ENCODE data around the gene PM20D2.

PM20D2 gene

DNA sequence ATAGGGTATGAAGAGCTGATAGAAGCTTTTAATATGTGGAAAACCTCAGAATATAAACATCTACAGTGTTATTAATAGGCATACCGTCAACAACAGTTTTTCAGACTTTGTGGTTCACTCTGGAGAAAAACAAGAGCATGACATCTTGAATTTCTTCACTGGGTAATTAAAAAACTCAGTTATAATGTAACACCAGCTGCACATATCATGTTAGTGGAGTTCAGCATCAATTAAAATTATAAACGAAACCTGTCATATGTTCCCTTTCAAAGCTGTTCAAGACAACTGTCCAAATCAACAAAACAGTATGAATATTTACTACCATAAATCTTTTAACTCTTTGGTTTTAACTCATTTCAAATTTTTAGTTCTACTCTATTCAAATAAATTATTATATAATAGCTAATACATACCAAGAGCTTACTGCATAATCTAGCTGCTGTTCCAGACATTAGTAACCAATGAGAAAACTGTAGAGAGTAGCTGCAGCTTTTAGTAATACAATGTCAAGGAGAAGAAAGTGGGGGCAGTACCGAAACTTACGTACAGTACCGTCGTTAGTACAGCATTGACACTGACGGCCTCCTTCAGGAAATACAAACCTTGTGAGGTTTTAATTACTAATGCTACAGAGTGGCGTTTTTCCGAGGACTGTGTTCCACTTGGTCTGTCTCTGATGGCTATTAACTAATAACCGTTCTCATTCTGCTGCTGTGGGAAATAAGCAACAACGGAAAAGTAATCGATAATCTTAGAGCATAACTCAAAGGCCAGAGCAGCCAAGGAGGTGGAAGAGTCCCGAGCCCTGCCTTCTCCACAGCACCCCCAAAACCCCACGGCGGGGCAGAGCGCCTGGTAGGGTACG is 532 bp upstream of the PM20D2 start:
- DNase-seq (ENCODE audit: low spot score), result no peak

DNA sequence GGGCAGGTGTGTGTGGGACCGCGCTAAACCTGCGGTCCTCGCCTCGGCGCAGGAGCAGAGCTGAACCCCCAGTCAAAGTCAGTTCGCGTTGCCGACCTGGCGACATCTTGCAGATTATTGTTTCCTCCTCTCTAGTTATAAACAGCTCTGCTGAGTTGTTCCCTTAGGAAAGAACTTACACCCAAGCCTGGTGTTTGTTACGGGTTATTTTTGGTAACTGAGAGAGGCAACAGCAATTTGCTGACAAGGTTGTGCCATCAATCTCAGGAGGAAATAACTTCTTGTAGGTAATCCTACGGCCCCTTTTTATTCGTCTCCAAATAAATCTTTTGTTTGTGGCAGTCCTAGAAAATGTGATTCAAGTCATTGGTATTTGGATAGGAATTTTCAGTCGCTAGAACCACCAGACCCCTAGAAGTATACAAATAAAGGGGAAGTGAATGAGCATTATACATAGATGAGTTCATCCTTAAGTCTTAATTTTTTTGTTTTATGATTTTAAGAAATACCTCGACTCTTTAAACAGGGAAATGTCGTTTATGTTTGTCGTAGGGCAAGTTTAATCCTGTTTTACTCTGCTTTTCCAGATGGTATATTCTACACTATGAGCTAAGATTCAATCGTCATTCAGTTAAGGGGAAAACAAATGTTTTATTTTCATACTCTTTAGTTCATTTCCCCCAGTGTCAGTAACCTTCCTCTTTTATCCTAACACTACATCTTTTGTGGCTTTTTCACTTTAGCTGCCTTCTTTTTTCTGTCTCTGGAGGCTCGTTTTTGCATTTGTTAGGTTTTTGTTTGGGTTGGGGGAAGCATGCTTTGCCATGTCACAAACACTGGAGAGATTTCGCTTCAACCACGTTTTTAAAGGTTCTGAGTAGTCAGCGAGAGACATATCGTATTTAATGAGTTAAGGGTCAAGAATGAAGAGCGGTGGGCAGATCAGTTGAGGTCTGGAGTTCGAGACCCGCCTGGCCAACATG is 1.2 kb downstream of the PM20D2 start:
- no peak for DNase-seq (ENCODE audit: low spot score)

- DNase-seq (ENCODE audit: low spot score), result no peak
These were observed 2.3 kb downstream of the PM20D2 start for GRCh38 chr6:89148016-89148750.

GRCh38 chr6:89154131-89154530 is 8.3 kb downstream of the PM20D2 start:
- DNase-seq (ENCODE audit: low spot score), result no peak

DNA sequence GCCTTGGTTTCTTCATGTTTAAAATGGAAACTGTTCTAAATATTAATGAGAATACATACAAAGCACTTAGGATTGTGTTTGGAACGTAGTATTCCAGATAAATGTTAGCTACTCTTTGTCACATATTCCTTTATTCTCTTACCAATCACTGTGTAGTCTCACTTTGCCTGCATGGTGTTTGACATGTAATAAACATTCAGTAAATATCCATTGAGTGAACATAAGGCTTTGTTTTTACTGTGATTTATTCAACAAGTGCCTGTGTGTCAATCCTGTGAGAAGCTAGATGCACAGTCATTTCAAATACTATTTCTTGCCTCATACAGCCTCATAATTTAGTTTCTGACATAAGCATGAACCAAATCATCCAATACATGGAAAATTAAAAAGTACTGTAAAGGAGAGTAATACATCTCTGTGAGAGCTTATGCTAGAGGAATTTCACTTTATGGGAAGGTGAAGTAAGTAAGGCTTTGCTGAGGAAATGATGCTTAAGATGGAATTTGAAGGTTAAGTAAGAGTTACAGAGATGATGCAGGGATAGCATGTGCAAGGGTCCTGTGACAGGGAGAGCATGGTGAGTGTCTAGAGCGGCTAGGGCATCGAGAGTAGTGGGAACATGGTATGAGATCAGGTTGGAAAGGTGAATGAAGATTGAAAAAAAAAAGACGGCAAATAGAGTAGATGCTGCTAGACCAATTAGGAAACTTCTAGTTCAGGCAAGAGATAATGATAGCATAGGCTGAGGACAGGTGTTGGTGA is 14.7 kb downstream of the PM20D2 start:
- DNase-seq (ENCODE audit: low spot score), result no peak

DNA sequence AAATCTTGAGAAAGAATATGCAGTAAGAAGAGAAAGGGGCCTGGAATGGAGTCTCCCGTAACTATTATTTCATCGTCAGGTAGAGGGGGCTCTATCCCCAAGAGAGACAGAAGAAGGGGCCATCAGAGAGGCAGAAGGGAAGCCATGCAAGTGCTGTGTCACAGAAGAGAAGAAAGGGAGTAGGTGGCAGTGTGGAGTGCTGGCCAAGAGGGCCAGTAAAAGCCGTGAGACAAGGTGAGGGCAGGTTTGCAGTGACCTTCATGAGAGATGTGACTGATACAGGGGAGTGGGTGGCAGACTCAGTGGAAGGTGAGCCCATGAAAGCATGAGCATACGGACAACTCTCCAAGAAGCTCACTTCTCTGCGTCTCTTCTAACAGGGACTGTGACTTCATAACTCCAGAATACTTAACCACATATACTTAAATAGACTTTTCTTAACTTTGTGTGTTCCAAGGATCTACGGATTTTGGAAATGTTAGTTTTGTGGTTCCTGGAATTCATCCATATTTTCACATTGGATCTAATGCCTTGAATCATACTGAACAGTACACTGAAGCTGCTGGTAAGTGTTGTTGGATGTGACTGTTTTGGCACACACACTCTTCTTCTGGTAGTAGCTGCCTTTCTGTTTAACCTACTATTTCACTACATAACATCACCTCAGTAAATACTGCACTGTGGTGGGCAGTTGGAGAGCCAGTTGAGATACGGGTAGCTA is 15.6 kb downstream of the PM20D2 start:
- DNase-seq (ENCODE audit: low spot score), result no peak

DNA sequence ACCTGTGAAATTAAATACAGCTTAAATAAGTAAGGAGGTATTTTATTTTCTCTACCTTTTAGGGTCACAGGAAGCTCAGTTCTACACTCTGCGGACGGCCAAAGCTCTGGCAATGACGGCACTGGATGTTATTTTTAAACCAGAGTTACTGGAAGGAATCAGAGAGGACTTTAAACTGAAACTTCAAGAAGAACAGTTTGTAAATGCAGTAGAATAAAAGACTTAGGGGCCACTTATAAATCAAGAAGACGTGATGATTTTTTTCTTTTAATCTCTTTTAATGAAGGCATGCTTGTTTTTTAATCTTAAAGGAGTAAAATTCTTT is 16.2 kb downstream of the PM20D2 start:
- DNase-seq (ENCODE audit: low spot score), result no peak

- DNase-seq (ENCODE audit: low spot score), result no peak
These were observed 26.3 kb downstream of the PM20D2 start for GRCh38 chr6:89172131-89172530.

DNA sequence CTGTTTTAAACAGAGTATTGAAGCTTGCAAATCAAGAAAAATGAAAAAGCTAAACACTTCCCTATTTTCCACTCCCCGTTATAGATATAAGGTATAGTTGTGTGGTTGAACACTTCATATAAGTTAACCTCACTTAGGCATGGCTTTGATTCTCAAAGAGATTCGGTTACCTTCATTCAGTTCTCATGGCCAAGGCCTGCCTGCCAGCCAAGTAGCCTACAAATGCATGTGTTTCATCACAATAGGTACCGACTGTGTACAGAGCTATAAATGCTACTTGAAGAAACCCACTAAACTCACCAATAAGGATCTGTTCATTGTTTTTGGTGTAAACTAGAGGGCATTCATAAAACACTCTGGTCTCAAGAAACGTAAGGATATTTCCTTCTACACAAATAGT is 27.8 kb downstream of the PM20D2 start:
- no peak for DNase-seq (ENCODE audit: low spot score)

GRCh38 chr6:89180112-89180511 is 34.3 kb downstream of the PM20D2 start:
- no peak for DNase-seq (ENCODE audit: low spot score)

DNA sequence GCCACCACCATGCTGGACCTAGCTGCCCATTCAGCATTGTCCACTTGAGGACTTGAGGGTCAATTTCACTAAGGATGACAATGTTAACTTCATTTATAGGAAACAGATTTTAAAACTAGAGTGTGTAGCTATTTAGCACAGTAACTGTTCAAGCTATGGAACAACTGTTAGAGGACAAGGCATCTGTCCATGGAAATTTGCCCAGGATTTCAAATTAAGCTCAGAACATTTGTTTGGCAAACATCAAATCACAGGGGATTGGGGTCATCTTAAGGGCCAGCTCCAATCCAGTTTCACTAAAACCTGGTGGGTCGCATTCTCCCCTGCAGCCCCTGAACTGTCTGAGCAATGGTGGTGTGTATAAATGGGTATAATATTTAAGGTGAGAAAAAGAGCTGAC is 35.1 kb downstream of the PM20D2 start:
- no peak for DNase-seq (ENCODE audit: low spot score)

DNA sequence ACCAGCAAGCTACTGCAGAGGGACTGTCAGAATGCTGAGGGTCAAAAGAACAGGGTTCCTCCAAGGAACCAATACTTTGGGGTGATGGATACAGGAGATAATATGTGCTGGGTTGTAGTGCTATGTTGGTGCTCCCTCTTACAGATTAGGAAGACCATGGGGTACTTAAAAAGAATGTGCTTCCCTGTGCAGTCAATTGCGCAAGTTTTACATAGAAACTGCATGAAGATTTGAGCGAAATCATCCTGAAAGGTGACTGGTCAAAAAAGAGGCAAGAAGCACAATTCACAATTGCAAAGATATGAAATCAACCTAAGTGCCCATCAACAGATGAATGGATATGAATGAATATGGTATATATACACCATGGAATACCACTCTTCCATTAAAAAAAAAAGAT is 37.4 kb downstream of the PM20D2 start:
- no peak for DNase-seq (ENCODE audit: low spot score)

DNA sequence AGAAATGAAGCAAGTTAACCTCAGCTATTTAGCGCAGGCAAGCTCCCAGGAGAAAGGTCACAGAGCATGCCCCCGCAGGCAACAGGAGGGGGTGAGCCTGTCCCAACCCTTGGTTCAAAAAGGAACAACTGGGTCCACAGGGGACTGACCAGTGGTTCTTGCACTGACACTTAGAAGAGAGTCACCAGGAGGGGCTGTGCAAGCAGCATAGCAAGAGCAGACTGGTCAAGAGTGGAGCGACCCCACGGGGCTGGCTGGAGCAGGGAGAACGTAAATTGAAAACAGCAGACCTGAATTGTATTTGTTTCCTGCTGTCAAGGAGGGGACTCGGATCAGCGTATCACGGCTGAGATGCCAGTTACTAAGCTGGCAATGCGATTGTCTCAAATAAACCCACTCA is 38.5 kb downstream of the PM20D2 start:
- no peak for DNase-seq (ENCODE audit: low spot score)

- DNase-seq (ENCODE audit: low spot score), result no peak
These were observed 40.9 kb downstream of the PM20D2 start for GRCh38 chr6:89186762-89187161.

DNA sequence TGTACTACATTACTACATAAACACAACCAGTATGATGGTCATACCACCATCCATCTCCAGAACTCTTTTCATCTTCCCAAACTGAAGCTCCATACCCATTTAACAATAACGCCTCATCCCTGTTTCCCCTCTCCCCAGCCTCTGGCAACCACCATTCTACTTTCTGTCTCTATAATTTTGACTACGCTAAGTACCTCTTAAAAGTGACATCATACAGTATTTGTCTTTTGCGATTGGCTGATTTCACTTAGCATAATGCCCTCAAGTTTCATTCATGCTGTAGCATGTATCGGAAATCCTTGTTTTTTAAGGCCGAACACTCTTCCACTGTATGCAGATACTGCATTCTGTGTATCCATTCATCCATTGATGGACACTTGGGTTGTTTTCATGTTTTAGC is 41.6 kb downstream of the PM20D2 start:
- no peak for DNase-seq (ENCODE audit: low spot score)

GRCh38 chr6:89190741-89191140 is 44.9 kb downstream of the PM20D2 start:
- no peak for DNase-seq (ENCODE audit: low spot score)

DNA sequence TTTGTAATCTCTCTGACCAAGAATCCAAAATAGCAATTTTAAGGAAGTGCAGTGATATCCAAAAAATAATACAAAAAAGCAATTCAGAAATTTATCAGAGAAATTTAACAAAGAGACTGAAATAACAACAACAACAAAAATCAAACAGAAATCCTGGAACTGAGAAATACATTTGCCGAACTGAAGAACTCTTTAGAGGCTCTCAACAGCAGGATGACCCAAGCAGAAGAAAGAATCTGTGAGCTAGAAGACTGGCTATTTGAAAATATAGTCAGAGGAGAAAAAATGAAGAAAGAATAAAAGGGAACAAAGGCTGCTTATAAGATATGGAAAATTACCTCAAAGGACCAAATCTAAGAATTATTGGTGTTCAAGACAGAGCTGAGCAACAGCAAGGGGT is 48.7 kb downstream of the PM20D2 start:
- DNase-seq (ENCODE audit: low spot score), result no peak

- no peak for DNase-seq (ENCODE audit: low spot score)
These were observed 51.3 kb downstream of the PM20D2 start for GRCh38 chr6:89197141-89197540.

DNA sequence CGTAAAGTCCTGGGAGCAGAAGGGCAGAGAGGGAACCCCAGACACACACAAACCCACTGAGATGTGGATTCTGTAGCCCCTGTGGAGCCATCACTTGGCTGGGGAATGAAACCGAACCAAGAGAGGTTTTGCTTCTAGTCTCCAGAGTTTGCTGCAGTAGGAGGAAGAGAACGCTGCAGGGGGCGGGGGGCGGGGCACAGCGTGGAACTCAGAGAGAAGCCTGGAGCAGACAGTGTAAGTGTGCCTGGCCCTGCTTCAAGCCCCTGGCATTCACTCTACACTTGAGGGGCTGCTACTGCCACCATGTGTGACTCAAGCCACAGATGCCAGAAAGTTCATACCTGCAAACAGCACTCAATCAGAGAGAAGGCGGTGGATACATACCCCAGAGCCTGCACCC is 52.4 kb downstream of the PM20D2 start:
- DNase-seq (ENCODE audit: low spot score), result no peak

- DNase-seq (ENCODE audit: low spot score), result no peak
These were observed 53.7 kb downstream of the PM20D2 start for GRCh38 chr6:89199579-89199978.

- no peak for DNase-seq (ENCODE audit: low spot score)
These were observed 54.9 kb downstream of the PM20D2 start for GRCh38 chr6:89200706-89201215.
